ENCODE measurements around the gene MATN1.
"Not testable (repeated sequence)": the region's sequence is repeated elsewhere in the genome, so short reads cannot be mapped to it uniquely, and the experiment has no call there.

The MATN1 gene

GRCh38 chr1:30723331-30723755, at the start of gene MATN1:
MATN1 (minus strand) TSS chr1:30723585; CDS start chr1:30723551, 34 bp downstream.
- DNase-seq, result no peak

GRCh38 chr1:30771005-30771404, 47.6 kb upstream of the MATN1 start:
- no peak for DNase-seq

- DNase-seq, result no peak
Measured at GRCh38 chr1:30770150-30770549, 46.8 kb upstream of the MATN1 start.

- no peak for DNase-seq
Measured at GRCh38 chr1:30768830-30769718, 45.7 kb upstream of the MATN1 start.

GRCh38 chr1:30768159-30768829, 44.9 kb upstream of the MATN1 start:
- no peak for DNase-seq

- not testable (repeated sequence) for DNase-seq
Measured at GRCh38 chr1:30766948-30767347, 43.6 kb upstream of the MATN1 start.

- DNase-seq, result no peak
Measured at GRCh38 chr1:30765556-30766434, 42.4 kb upstream of the MATN1 start.

- DNase-seq, result no peak
Measured at GRCh38 chr1:30764939-30765555, 41.7 kb upstream of the MATN1 start.

- DNase-seq, result no peak
Measured at GRCh38 chr1:30764396-30764795, 41.0 kb upstream of the MATN1 start.

- no peak for DNase-seq
Measured at GRCh38 chr1:30763651-30764248, 40.4 kb upstream of the MATN1 start.

GRCh38 chr1:30762930-30763650, 39.7 kb upstream of the MATN1 start:
- no peak for DNase-seq

GRCh38 chr1:30762152-30762929, 39.0 kb upstream of the MATN1 start:
- no peak for DNase-seq

- DNase-seq, result no peak
Measured at GRCh38 chr1:30761381-30762151, 38.2 kb upstream of the MATN1 start.

- DNase-seq, result no peak
Measured at GRCh38 chr1:30760596-30761324, 37.4 kb upstream of the MATN1 start.

GRCh38 chr1:30759718-30760281, 36.4 kb upstream of the MATN1 start:
- peak; percentile 65 for DNase-seq

GRCh38 chr1:30758785-30759380, 35.5 kb upstream of the MATN1 start:
- no peak for DNase-seq

GRCh38 chr1:30758121-30758688, 34.8 kb upstream of the MATN1 start:
- no peak for DNase-seq
